Measurements from ENCODE around the gene SDSL. TPM values are rescaled to one million over a fixed set of nuclear protein-coding genes. Genes with fewer than 3 reads are reported as not detected.
A peak's percentile ranks its signal among the peaks of the same experiment; 100 is the strongest.

SDSL gene
- polyA plus RNA-seq, 3 donors from 2014 or later, result 1.1 to 3.9 (median 2.7) TPM

DNA sequence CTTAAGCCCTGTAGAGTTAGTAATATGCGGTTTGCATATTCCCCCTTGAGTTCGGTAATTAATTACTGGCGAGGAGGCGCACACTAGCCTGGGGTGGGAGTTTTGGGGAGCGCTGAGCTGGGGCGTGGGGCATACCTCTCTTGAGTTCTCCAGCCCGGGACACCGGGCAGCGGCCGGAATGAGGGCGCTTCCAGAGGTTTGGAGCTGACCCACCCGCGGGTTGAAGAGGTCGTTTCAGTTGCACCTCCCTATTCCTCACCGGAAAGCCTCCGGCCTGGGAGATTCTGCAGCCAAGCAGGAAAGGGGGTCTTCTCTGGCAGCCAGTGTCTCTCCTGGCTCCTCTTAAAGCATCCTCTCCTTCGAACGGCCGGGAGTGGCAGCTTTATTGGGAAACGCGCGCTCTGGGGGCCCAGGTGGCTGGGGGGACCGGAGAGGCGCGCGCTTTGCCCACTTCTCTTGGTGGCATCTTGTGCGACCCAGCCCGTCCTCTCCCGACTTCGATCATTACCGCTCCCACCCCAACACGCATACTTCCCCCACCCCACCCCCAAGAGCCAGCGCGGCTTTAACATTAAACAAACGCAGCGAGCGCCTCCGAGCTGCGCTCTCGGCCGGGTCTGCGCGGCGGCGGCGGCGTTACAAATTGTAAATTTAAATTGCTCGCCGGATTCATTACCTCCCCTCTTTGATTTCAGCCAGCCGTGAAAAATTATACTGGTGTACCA lies 53.4 kb downstream of the SDSL start:
- Mint-ChIP-seq H3K36me3 (peaks cover 0 to 7% (median 4%) of the 10 kb centered on the region in 3 donors), H3K27me3 (ENCODE audit: low read depth in 3 of 3) (peaks cover 14 to 43% (median 32%) of the 10 kb centered on the region in 3 donors), H3K4me1 (no peaks in the 10 kb centered on the region), H3K9me3 (peaks cover 0 to 12% (median 4%) of the 10 kb centered on the region in 6 donors), H3K4me3 (no peak overlapping the region), H3K27ac (no peak overlapping the region)
- no peak for DNase-seq

DNA sequence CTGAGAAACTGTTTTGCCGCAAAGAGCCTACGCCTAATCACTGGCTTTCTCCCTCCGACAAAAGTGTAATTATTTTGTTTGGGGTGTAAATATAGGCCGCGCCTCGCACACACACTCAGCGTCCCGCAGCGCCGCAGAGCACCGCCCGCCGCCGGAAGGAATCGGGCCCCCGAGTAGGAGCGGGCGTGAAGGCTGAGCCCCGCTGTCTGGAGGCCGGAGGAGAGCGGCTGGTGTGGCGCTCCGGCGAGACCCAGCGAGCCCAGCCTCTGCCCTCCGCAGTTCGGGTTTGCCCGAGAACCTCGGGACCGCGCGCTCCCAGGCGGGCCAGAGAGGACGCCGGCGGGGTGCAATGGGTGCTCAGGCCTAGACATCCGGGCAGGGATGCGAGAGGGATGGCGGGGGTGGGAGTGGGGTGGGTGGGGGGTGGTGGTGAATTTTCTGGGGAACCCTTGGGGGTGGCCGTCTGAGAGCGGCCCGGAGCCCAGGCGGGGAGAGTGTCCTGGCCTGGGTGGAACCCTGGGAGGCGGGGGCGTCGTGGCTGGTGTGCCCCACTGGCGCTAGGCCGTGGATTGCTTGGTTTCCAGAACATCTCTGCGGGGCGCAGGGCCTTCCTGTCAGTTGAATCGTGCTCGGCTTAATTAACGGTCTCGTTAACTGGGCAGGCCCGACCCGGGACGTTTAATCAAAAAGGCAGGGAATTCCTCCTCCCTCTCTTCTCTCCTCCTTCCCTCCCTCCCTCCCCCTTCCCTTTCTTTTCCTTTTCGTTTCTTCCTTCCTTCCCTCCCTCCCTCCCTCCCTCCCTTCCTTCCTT lies 54.2 kb downstream of the SDSL start:
- Mint-ChIP-seq H3K27me3 (ENCODE audit: low read depth in 3 of 3) (peaks cover 14 to 49% (median 38%) of the 10 kb centered on the region in 3 donors), H3K4me1 (no peaks in the 10 kb centered on the region), H3K27ac (no peak overlapping the region), H3K9me3 (peaks cover 0 to 12% (median 4%) of the 10 kb centered on the region in 6 donors), H3K4me3 (no peak overlapping the region), H3K36me3 (peaks cover 0 to 9% (median 4%) of the 10 kb centered on the region in 3 donors)
- no peak for DNase-seq

- no peaks in the 10 kb centered on the region for H3K4me1 Mint-ChIP-seq
- H3K4me3 Mint-ChIP-seq, result no peak overlapping the region
- H3K9me3 Mint-ChIP-seq, result peaks cover 0 to 12% (median 5%) of the 10 kb centered on the region in 6 donors
- H3K36me3 Mint-ChIP-seq, result peaks cover 0 to 9% (median 4%) of the 10 kb centered on the region in 3 donors
- H3K27me3 Mint-ChIP-seq (ENCODE audit: low read depth in 3 of 3), result peaks cover 17 to 52% (median 38%) of the 10 kb centered on the region in 3 donors
- H3K27ac Mint-ChIP-seq, result no peak overlapping the region
- DNase-seq, result no peak
Measured at GRCh38 chr12:113477171-113477841, 55.1 kb downstream of the SDSL start.

DNA sequence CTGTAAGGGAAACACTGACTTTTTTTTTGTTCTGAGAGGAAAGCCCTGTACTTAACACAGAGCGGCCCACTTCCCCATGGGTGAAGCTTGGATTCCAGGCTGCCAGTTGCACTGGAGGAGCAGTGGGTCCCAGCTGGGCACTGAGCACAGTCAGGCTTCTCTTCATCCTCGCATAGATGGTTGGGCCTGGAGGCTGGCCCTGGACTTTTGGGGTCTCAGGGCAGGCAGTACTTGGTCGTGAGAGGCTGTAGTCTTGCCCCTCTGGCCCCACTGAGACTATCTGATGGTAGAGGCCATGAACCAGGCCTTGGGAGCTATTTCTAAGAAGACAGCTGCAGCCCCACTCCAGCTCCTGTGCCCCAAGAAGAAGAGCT lies 55.6 kb downstream of the SDSL start:
- Mint-ChIP-seq H3K4me3 (no peak overlapping the region), H3K4me1 (no peaks in the 10 kb centered on the region), H3K27me3 (ENCODE audit: low read depth in 3 of 3) (peaks cover 18 to 52% (median 38%) of the 10 kb centered on the region in 3 donors), H3K36me3 (peaks cover 0 to 9% (median 4%) of the 10 kb centered on the region in 3 donors), H3K27ac (no peak overlapping the region), H3K9me3 (peaks cover 0 to 12% (median 5%) of the 10 kb centered on the region in 6 donors)
- no peak for DNase-seq

GRCh38 chr12:113478351-113479011 lies 56.3 kb downstream of the SDSL start:
- Mint-ChIP-seq H3K36me3 (peaks cover 0 to 9% (median 4%) of the 10 kb centered on the region in 3 donors), H3K27me3 (ENCODE audit: low read depth in 3 of 3) (peaks cover 17 to 52% (median 36%) of the 10 kb centered on the region in 3 donors), H3K9me3 (peaks cover 0 to 12% (median 5%) of the 10 kb centered on the region in 6 donors), H3K4me1 (no peaks in the 10 kb centered on the region), H3K4me3 (no peak overlapping the region), H3K27ac (no peak overlapping the region)
- DNase-seq, result no peak

- H3K4me1 Mint-ChIP-seq, result no peaks in the 10 kb centered on the region
- H3K27me3 Mint-ChIP-seq (ENCODE audit: low read depth in 3 of 3), result peaks cover 16 to 49% (median 36%) of the 10 kb centered on the region in 3 donors
- no peak for DNase-seq
- peaks cover 0 to 9% (median 4%) of the 10 kb centered on the region in 3 donors for H3K36me3 Mint-ChIP-seq
- peaks cover 0 to 12% (median 5%) of the 10 kb centered on the region in 6 donors for H3K9me3 Mint-ChIP-seq
- H3K4me3 Mint-ChIP-seq, result no peak overlapping the region
- no peak overlapping the region for H3K27ac Mint-ChIP-seq
Measured at GRCh38 chr12:113479216-113479589, 57.0 kb downstream of the SDSL start.

GRCh38 chr12:113479590-113480335 lies 57.6 kb downstream of the SDSL start:
- H3K27ac Mint-ChIP-seq, result no peak overlapping the region
- DNase-seq, result peak in 1 of 3 donors; percentile 15

GRCh38 chr12:113480336-113480971 lies 58.3 kb downstream of the SDSL start:
- Mint-ChIP-seq H3K4me1 (no peaks in the 10 kb centered on the region), H3K27ac (no peak overlapping the region), H3K9me3 (peaks cover 0 to 12% (median 5%) of the 10 kb centered on the region in 6 donors), H3K27me3 (ENCODE audit: low read depth in 3 of 3) (peaks cover 14 to 38% (median 25%) of the 10 kb centered on the region in 3 donors), H3K4me3 (no peak overlapping the region), H3K36me3 (peaks cover 0 to 9% (median 4%) of the 10 kb centered on the region in 3 donors)
- no peak for DNase-seq

More at GRCh38 chr12:113479590-113480335, 57.6 kb downstream of the SDSL start:
- H3K4me3 Mint-ChIP-seq, result no peak overlapping the region
- H3K27me3 Mint-ChIP-seq (ENCODE audit: low read depth in 3 of 3), result peaks cover 17 to 45% (median 32%) of the 10 kb centered on the region in 3 donors
- H3K36me3 Mint-ChIP-seq, result peaks cover 0 to 9% (median 4%) of the 10 kb centered on the region in 3 donors
- H3K4me1 Mint-ChIP-seq, result no peaks in the 10 kb centered on the region
- peaks cover 0 to 12% (median 5%) of the 10 kb centered on the region in 6 donors for H3K9me3 Mint-ChIP-seq

- H3K36me3 Mint-ChIP-seq, result peaks cover 0 to 9% (median 4%) of the 10 kb centered on the region in 3 donors
- H3K27ac Mint-ChIP-seq, result no peak overlapping the region
- peaks cover 0 to 12% (median 5%) of the 10 kb centered on the region in 6 donors for H3K9me3 Mint-ChIP-seq
- DNase-seq, result no peak
- no peak overlapping the region for H3K4me3 Mint-ChIP-seq
- H3K27me3 Mint-ChIP-seq (ENCODE audit: low read depth in 3 of 3), result peaks cover 14 to 40% (median 27%) of the 10 kb centered on the region in 3 donors
- no peaks in the 10 kb centered on the region for H3K4me1 Mint-ChIP-seq
Measured at GRCh38 chr12:113482334-113482733, 60.2 kb downstream of the SDSL start.

- no peaks in the 10 kb centered on the region for H3K4me1 Mint-ChIP-seq
- peaks cover 0 to 4% (median under 1%) of the 10 kb centered on the region in 3 donors for H3K36me3 Mint-ChIP-seq
- peaks cover 13 to 25% (median 17%) of the 10 kb centered on the region in 3 donors for H3K27me3 Mint-ChIP-seq (ENCODE audit: low read depth in 3 of 3)
Measured at GRCh38 chr12:113485330-113485729, 63.1 kb downstream of the SDSL start.

DNA sequence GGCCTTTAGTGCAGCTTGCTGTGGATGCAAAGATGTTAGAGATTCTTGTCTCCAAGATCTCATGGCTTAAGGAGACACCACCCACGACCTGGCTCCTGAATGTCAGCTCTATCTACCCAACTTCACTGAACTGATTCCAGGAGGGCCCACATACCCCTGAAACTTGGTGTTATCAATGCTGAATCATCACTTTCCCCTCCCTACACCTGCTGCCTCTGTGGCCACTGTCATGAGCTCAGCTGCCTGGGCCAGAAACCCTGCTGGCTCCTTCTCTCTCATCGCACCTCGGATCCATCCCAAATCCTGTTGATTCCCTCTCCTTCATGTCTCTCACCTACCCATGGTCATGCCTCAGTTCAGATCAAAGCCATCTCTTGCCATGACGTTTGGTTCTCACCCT lies 64.5 kb downstream of the SDSL start:
- Mint-ChIP-seq H3K4me1 (no peaks in the 10 kb centered on the region), H3K9me3 (peaks cover 0 to 4% (median 0%) of the 10 kb centered on the region in 6 donors), H3K4me3 (no peak overlapping the region), H3K27ac (no peak overlapping the region), H3K27me3 (ENCODE audit: low read depth in 3 of 3) (peaks cover 5 to 14% (median 13%) of the 10 kb centered on the region in 3 donors), H3K36me3 (no peaks in the 10 kb centered on the region)
- no peak for DNase-seq

More at GRCh38 chr12:113485330-113485729, 63.1 kb downstream of the SDSL start:
- H3K4me3 Mint-ChIP-seq, result no peak overlapping the region
- H3K9me3 Mint-ChIP-seq, result peaks cover 0 to 7% (median under 1%) of the 10 kb centered on the region in 6 donors
- no peak overlapping the region for H3K27ac Mint-ChIP-seq
- no peak for DNase-seq

Data from immature natural killer cell (primary cell).